ENCODE results near the gene DPYD.

- no peak for TF ChIP-seq EZH2 (IDR thresholded peaks at IDR 0.05; ENCODE audit: borderline replicate concordance, low read length)
- TF ChIP-seq CTCF (IDR thresholded peaks at IDR 0.05; ENCODE audit: low read length) = no peak
These were observed 280.2 kb downstream of the DPYD start for GRCh38 chr1:97640677-97641076.

Data from OCI-LY1 (cell line).